ENCODE data around the gene SUCNR1.
"Not testable (repeated sequence)": the region's sequence is repeated elsewhere in the genome, so short reads cannot be mapped to it uniquely, and the experiment has no call there.

The SUCNR1 gene

DNA sequence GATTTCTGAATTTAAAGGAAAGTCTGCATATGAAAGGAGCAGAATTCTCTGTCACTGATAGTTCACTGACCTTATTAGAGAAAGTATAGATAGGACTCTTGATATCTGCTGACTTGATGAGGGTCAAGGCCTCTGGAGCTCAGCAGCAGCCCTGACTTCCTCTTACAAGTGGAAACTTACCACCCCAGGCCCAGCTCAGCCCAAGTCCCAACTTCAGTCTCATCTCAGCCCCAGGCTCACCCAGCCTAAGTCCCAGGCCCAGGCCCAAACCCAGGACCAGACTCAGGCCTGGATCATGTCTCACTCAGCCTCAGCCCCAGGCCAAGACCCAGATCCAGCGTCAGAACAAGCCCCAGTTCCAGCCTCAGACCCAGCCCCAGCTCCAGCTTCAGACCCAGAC, 24.7 kb downstream of the SUCNR1 start:
- H3K4me1 Mint-ChIP-seq = peaks cover 34% of the 10 kb centered on the region
- not testable (repeated sequence) for H3K27ac Mint-ChIP-seq (ENCODE audit: low read depth); H3K9me3 Mint-ChIP-seq; DNase-seq (ENCODE audit: low spot score in 2 of 2); H3K4me3 Mint-ChIP-seq; H3K27me3 Mint-ChIP-seq; ATAC-seq (replicated peaks; ENCODE audit: extremely low read depth, poor library complexity, severe bottlenecking); H3K36me3 Mint-ChIP-seq (ENCODE audit: insufficient read depth)

DNA sequence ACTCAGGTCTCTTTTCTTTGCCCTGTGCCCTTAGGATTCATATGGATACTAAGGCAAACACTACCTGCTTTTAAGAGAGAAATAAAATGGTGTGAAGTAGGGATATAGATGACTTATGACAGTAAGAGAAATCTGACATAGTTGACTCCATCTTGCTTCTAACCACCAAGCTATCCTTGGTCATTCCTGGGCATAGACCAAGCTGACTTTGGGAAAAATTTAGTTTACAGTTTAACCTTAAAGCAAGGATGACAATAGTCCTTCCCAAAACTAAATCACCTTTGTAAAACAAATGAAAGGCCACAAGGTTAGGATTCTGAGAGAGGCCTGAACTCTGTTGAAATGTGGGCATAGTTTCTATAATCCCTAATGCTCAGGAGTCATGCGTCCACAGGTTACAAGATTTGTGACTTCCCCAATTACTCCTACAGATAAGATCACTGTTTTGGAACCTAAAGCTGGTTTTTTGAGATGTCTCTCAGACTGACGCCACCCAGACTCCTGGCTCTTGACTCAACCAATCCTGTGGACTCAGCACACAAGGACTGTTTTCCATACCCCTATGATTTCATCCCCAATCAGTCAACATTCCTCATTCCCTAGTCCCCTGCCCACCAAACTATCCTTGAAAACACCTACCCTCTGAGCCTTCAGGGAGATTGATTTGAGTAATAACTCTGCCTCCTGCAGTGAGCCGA, 25.3 kb downstream of the SUCNR1 start:
- not testable (repeated sequence) for ATAC-seq (replicated peaks; ENCODE audit: extremely low read depth, poor library complexity, severe bottlenecking); H3K4me3 Mint-ChIP-seq; H3K27me3 Mint-ChIP-seq; H3K9me3 Mint-ChIP-seq; H3K36me3 Mint-ChIP-seq (ENCODE audit: insufficient read depth); DNase-seq (ENCODE audit: low spot score in 2 of 2); H3K27ac Mint-ChIP-seq (ENCODE audit: low read depth)
- peaks cover 34% of the 10 kb centered on the region for H3K4me1 Mint-ChIP-seq

GRCh38 chr3:151899996-151900395, 26.6 kb downstream of the SUCNR1 start:
- H3K27me3 Mint-ChIP-seq = no peaks in the 10 kb centered on the region
- ATAC-seq (replicated peaks; ENCODE audit: extremely low read depth, poor library complexity, severe bottlenecking) (no peak), DNase-seq (ENCODE audit: low spot score in 2 of 2) (no peak)
- peaks cover 33% of the 10 kb centered on the region for H3K4me1 Mint-ChIP-seq
- H3K27ac Mint-ChIP-seq (ENCODE audit: low read depth) = peak overlapping the region; percentile 27
- H3K4me3 Mint-ChIP-seq = no peak overlapping the region
- H3K36me3 Mint-ChIP-seq (ENCODE audit: insufficient read depth) = no peaks in the 10 kb centered on the region
- H3K9me3 Mint-ChIP-seq = no peaks in the 10 kb centered on the region

DNA sequence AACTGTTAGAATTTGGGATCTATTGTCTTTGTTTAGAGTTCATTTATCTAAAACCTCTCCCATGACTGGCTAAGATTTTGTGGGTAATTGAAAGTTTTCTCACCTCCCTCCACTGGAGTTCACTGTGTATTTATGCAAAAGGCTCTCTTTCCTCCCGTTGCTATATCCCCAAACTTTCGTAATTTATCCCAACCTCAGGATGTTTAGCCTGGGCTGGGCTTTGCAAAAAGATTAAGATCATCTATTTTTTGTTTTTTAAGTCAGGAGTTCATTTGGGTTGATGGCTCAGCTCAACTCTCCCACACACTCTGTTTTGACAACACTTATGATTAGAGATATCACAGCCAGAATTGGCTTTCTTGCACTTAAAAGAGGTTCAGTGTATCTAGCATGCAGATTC, 27.0 kb downstream of the SUCNR1 start:
- Mint-ChIP-seq H3K36me3 (ENCODE audit: insufficient read depth) (no peaks in the 10 kb centered on the region), H3K9me3 (no peaks in the 10 kb centered on the region), H3K27ac (ENCODE audit: low read depth) (no peak overlapping the region), H3K27me3 (no peaks in the 10 kb centered on the region), H3K4me3 (no peak overlapping the region), H3K4me1 (peaks cover 28% of the 10 kb centered on the region)
- DNase-seq (ENCODE audit: low spot score in 2 of 2) (no peak), ATAC-seq (replicated peaks; ENCODE audit: extremely low read depth, poor library complexity, severe bottlenecking) (no peak)

GRCh38 chr3:151900884-151901643, 27.6 kb downstream of the SUCNR1 start:
- no peak for DNase-seq (ENCODE audit: low spot score in 2 of 2)
- no peaks in the 10 kb centered on the region for H3K9me3 Mint-ChIP-seq
- no peak for ATAC-seq (replicated peaks; ENCODE audit: extremely low read depth, poor library complexity, severe bottlenecking)
- H3K4me1 Mint-ChIP-seq = peaks cover 22% of the 10 kb centered on the region
- no peaks in the 10 kb centered on the region for H3K27me3 Mint-ChIP-seq
- no peaks in the 10 kb centered on the region for H3K36me3 Mint-ChIP-seq (ENCODE audit: insufficient read depth)
- H3K27ac Mint-ChIP-seq (ENCODE audit: low read depth) = peak overlapping the region; percentile 40
- H3K4me3 Mint-ChIP-seq = no peak overlapping the region

- ATAC-seq (replicated peaks; ENCODE audit: extremely low read depth, poor library complexity, severe bottlenecking) (no peak), DNase-seq (ENCODE audit: low spot score in 2 of 2) (no peak)
- H3K27ac Mint-ChIP-seq (ENCODE audit: low read depth) = peak overlapping the region; percentile 40
- no peaks in the 10 kb centered on the region for H3K27me3 Mint-ChIP-seq
- H3K36me3 Mint-ChIP-seq (ENCODE audit: insufficient read depth) = no peaks in the 10 kb centered on the region
- no peak overlapping the region for H3K4me3 Mint-ChIP-seq
- H3K9me3 Mint-ChIP-seq = no peaks in the 10 kb centered on the region
- peaks cover 22% of the 10 kb centered on the region for H3K4me1 Mint-ChIP-seq
Observed at GRCh38 chr3:151901644-151902285, 28.3 kb downstream of the SUCNR1 start.

- ATAC-seq (replicated peaks; ENCODE audit: extremely low read depth, poor library complexity, severe bottlenecking) (no peak), DNase-seq (ENCODE audit: low spot score in 2 of 2) (no peak)
- H3K27me3 Mint-ChIP-seq = no peaks in the 10 kb centered on the region
- no peaks in the 10 kb centered on the region for H3K36me3 Mint-ChIP-seq (ENCODE audit: insufficient read depth)
- H3K27ac Mint-ChIP-seq (ENCODE audit: low read depth) = no peak overlapping the region
- no peaks in the 10 kb centered on the region for H3K9me3 Mint-ChIP-seq
- no peak overlapping the region for H3K4me3 Mint-ChIP-seq
- peaks cover 22% of the 10 kb centered on the region for H3K4me1 Mint-ChIP-seq
Observed at GRCh38 chr3:151903501-151903991, 30.1 kb downstream of the SUCNR1 start.

- Mint-ChIP-seq H3K9me3 (no peaks in the 10 kb centered on the region), H3K4me1 (peaks cover 11% of the 10 kb centered on the region), H3K36me3 (ENCODE audit: insufficient read depth) (peaks cover 1% of the 10 kb centered on the region), H3K27me3 (peaks cover 12% of the 10 kb centered on the region), H3K4me3 (no peak overlapping the region), H3K27ac (ENCODE audit: low read depth) (no peak overlapping the region)
- DNase-seq (ENCODE audit: low spot score in 2 of 2) (no peak), ATAC-seq (replicated peaks; ENCODE audit: extremely low read depth, poor library complexity, severe bottlenecking) (no peak)
Observed at GRCh38 chr3:151905647-151906046, 32.2 kb downstream of the SUCNR1 start.

DNA sequence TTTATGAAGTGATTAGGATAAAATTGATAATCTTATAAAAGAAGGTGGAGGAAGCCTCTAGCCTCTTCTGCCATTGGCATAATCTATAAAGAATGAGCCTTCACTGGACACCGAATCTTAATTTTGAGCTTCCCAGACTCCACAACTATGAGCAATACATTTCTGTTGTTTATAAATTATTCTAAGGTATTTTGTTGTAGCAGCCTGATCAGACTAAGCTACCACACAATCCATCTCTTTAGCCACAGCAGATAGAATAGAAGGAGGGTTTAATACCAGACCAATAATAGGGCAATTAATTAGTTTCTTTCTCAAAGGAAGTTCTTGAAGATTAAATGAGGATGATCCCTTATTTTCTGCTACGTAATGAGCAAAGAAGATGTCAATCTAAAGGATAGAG, 33.3 kb downstream of the SUCNR1 start:
- H3K4me3 Mint-ChIP-seq = no peak overlapping the region
- H3K27me3 Mint-ChIP-seq = peaks cover 23% of the 10 kb centered on the region
- H3K9me3 Mint-ChIP-seq = peaks cover 5% of the 10 kb centered on the region
- ATAC-seq (replicated peaks; ENCODE audit: extremely low read depth, poor library complexity, severe bottlenecking) (no peak), DNase-seq (ENCODE audit: low spot score in 2 of 2) (no peak)
- peaks cover 1% of the 10 kb centered on the region for H3K36me3 Mint-ChIP-seq (ENCODE audit: insufficient read depth)
- no peak overlapping the region for H3K27ac Mint-ChIP-seq (ENCODE audit: low read depth)
- H3K4me1 Mint-ChIP-seq = peaks cover under 1% of the 10 kb centered on the region

DNA sequence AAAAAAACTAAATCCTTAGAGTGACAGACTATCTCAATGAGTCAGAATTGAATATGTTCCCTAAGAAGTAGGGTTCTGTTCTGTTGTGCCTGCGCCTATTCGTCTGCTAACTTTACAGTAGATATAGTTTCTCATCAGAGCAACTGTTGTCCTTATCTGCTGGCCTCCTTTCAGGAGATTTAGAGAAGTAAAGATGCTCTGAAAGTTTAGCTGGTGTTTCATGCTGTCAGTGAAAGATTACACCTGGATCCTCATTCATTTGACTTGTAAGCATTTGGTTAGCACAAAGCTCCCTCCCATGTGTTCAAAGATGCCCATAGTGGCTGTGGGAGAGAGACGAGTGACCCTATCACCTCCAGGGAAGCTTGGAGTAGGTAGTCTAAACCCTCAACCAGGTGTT, 35.0 kb downstream of the SUCNR1 start:
- ATAC-seq (replicated peaks; ENCODE audit: extremely low read depth, poor library complexity, severe bottlenecking) = no peak
- no peak overlapping the region for H3K4me3 Mint-ChIP-seq
- H3K9me3 Mint-ChIP-seq = peaks cover 5% of the 10 kb centered on the region
- peaks cover 1% of the 10 kb centered on the region for H3K36me3 Mint-ChIP-seq (ENCODE audit: insufficient read depth)
- peaks cover 30% of the 10 kb centered on the region for H3K27me3 Mint-ChIP-seq
- no peak overlapping the region for H3K27ac Mint-ChIP-seq (ENCODE audit: low read depth)
- no peak for DNase-seq (ENCODE audit: low spot score in 2 of 2)
- no peaks in the 10 kb centered on the region for H3K4me1 Mint-ChIP-seq

DNA sequence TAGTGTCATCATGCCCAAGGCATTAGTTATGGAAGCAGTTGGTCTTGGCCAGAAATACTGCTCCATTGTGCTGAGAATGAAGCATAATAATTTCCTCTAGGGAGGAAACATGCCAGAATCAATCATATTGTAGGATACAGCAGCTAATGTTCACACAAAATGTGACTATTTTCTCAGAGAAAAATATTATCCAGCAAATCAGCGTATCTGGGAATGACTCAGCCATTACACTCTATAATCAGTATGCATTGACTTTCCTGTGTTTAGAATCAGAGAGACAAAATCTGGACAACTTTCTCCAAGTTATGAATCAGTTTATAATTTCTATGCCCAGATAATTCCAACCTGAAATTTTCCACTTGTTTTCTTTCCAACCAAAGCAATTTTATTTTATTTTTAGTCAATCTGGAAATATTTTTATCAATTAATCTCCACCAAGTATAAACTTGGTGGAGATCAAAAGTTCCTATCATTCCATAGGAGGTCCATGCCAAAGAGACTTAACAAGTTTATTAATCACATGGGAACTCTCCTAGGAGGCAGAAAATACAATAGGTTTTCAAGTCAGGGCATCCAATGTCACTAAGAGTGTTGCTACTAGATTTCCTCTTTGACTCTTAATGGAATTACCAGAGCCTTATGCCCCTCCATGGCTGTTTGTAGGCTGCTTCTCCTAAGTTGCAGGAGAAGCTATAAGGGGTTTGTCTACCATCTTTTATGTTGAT, 36.4 kb downstream of the SUCNR1 start:
- Mint-ChIP-seq H3K27me3 (peaks cover 30% of the 10 kb centered on the region), H3K4me1 (no peaks in the 10 kb centered on the region), H3K36me3 (ENCODE audit: insufficient read depth) (peaks cover 1% of the 10 kb centered on the region), H3K4me3 (no peak overlapping the region), H3K9me3 (peaks cover 5% of the 10 kb centered on the region), H3K27ac (ENCODE audit: low read depth) (no peak overlapping the region)
- no peak for ATAC-seq (replicated peaks; ENCODE audit: extremely low read depth, poor library complexity, severe bottlenecking)
- DNase-seq (ENCODE audit: low spot score in 2 of 2) = no peak

- Mint-ChIP-seq H3K27me3 (peaks cover 30% of the 10 kb centered on the region), H3K4me1 (no peaks in the 10 kb centered on the region), H3K36me3 (ENCODE audit: insufficient read depth) (peaks cover 1% of the 10 kb centered on the region), H3K27ac (ENCODE audit: low read depth) (no peak overlapping the region), H3K9me3 (peaks cover 5% of the 10 kb centered on the region), H3K4me3 (no peak overlapping the region)
- no peak for ATAC-seq (replicated peaks; ENCODE audit: extremely low read depth, poor library complexity, severe bottlenecking)
- no peak for DNase-seq (ENCODE audit: low spot score in 2 of 2)
Observed at GRCh38 chr3:151911462-151911861, 38.0 kb downstream of the SUCNR1 start.

Measured in central memory CD8-positive, alpha-beta T cell (primary cell).